Suprapubic skin (tissue), 3 donors: ENCODE results near the gene MTSS2.

ENCODE experiments used
- CTCF ChIP-seq, 2 donors: fragments of 200-600 bp in 1 of 2; fragments of 450-650 bp in 1 of 2; sonication (generic) in 1 of 2; IDR thresholded peaks; one replicate each; pipeline ENCODE4 v1.5.1; 2016 to 2019; ENCODE audit warnings: antibody characterized with exemption in 2 of 2, mild to moderate bottlenecking in 1 of 2, moderate library complexity in 1 of 2
- POLR2A ChIP-seq, 2 donors: fragments of 450-650 bp; IDR thresholded peaks; one replicate each; pipeline ENCODE4 v1.6.1; 2017; ENCODE audit warnings: antibody characterized with exemption in 2 of 2, mild to moderate bottlenecking in 2 of 2, moderate library complexity in 2 of 2

GRCh38 chr16:70710422-70711210 is 24.8 kb upstream of the MTSS2 start:
- TF ChIP-seq CTCF (IDR thresholded peaks at IDR 0.05), result no peak
- TF ChIP-seq POLR2A (IDR thresholded peaks at IDR 0.05), result no peak
